Thoracic aorta (tissue), 2 donors: Measurements from ENCODE around the gene CNTNAP4. TPM values are rescaled to one million over a fixed set of nuclear protein-coding genes. Genes with fewer than 3 reads are reported as not detected.

Source experiments
- ATAC-seq: fragments of 150-250 bp; one replicate; pipeline ENCODE4 v1.8.0; 2017; ENCODE audit warnings: low read depth; ENCODE audit not compliant: insufficient number of reproducible peaks, low FRiP score
- DNase-seq: peaks from one replicate; pipeline ENCODE4 v3.0.0-alpha.2; 2020; ENCODE audit warnings: low spot score
- H3K27ac ChIP-seq, 2 donors: fragments of 200-600 bp; sonication (generic); 1 replicate in 1 of 2; 2 replicates in 1 of 2; pipeline ENCODE4 v1.5.1; 2016; ENCODE audit warnings: mild to moderate bottlenecking in 2 of 2, moderate library complexity in 2 of 2
- H3K27me3 ChIP-seq: fragments of 200-600 bp; sonication (generic); replicated peaks from 2 replicates; pipeline ENCODE4 v1.6.0; 2016; ENCODE audit warnings: mild to moderate bottlenecking; ENCODE audit not compliant: insufficient read depth
- H3K36me3 ChIP-seq: fragments of 200-600 bp; sonication (generic); one replicate; pipeline ENCODE4 v1.5.1; 2016
- H3K4me1 ChIP-seq, 2 donors: fragments of 200-600 bp; sonication (generic); 1 replicate in 1 of 2; 2 replicates in 1 of 2; pipeline versions ENCODE4 v1.5.1 to v1.6.0; 2016; ENCODE audit warnings: low read depth in 2 of 2, mild to moderate bottlenecking in 1 of 2; ENCODE audit not compliant: control insufficient read depth in 1 of 2
- H3K4me3 ChIP-seq: fragments of 200-600 bp; sonication (generic); 2 replicates; pipeline ENCODE4 v1.5.1; 2016; ENCODE audit warnings: mild to moderate bottlenecking
- H3K9me3 ChIP-seq: fragments of 200-600 bp; sonication (generic); 2 replicates; pipeline ENCODE4 v1.5.1; 2016
- total RNA-seq, 2 donors: library from RNA; depleted of rRNA; stranded (reverse); fragments of >200 nt; gene quantifications; one replicate each; pipeline versions ENCODE4 v1.1.0 to v1.2.3, GENCODE V29; 2016
- TF ChIP-seq, protein P1 (sequence below): fragments of 200-600 bp; sonication (generic); IDR thresholded peaks from one replicate; pipeline ENCODE4 v1.5.1; 2019; ENCODE audit warnings: antibody characterized with exemption

The CNTNAP4 gene
- total RNA-seq, 2 donors from 2014 or later: not detected

- Histone ChIP-seq H3K9me3 (no peaks in the 10 kb centered on the region), H3K36me3 (no peaks in the 10 kb centered on the region), H3K4me3 (no peak overlapping the region), H3K4me1 (no peaks in the 10 kb centered on the region), H3K27me3 (no peaks in the 10 kb centered on the region), H3K27ac (no peak overlapping the region)
- ATAC-seq: no peak
- no peak for DNase-seq
- TF ChIP-seq, protein P1, sequence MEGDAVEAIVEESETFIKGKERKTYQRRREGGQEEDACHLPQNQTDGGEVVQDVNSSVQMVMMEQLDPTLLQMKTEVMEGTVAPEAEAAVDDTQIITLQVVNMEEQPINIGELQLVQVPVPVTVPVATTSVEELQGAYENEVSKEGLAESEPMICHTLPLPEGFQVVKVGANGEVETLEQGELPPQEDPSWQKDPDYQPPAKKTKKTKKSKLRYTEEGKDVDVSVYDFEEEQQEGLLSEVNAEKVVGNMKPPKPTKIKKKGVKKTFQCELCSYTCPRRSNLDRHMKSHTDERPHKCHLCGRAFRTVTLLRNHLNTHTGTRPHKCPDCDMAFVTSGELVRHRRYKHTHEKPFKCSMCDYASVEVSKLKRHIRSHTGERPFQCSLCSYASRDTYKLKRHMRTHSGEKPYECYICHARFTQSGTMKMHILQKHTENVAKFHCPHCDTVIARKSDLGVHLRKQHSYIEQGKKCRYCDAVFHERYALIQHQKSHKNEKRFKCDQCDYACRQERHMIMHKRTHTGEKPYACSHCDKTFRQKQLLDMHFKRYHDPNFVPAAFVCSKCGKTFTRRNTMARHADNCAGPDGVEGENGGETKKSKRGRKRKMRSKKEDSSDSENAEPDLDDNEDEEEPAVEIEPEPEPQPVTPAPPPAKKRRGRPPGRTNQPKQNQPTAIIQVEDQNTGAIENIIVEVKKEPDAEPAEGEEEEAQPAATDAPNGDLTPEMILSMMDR: no peak
Observed at GRCh38 chr16:76532188-76532973, 255.2 kb downstream of the CNTNAP4 start.

DNA sequence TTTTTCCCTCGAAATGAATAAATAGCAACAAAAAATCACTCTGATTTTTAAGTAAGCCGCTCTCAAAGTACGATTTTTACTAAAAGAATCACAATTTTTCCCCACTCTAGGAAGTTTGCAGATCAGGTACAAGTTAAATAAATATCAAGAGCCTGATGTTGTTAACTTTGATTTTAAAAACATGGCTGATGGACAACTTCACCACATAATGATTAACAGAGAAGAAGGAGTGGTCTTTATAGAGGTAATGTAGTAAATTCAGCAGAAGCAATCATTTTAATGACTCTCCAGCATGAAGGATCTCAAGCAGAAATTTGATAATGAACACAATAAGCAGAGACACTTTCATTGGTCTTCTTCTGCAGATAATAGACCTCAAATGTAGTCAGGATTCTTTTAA lies 262.4 kb downstream of the CNTNAP4 start:
- ATAC-seq: no peak
- Histone ChIP-seq H3K36me3 (no peaks in the 10 kb centered on the region), H3K4me1 (no peaks in the 10 kb centered on the region), H3K9me3 (no peaks in the 10 kb centered on the region), H3K27me3 (no peaks in the 10 kb centered on the region), H3K27ac (no peak overlapping the region), H3K4me3 (no peak overlapping the region)
- no peak for DNase-seq
- TF ChIP-seq, protein P1: no peak

DNA sequence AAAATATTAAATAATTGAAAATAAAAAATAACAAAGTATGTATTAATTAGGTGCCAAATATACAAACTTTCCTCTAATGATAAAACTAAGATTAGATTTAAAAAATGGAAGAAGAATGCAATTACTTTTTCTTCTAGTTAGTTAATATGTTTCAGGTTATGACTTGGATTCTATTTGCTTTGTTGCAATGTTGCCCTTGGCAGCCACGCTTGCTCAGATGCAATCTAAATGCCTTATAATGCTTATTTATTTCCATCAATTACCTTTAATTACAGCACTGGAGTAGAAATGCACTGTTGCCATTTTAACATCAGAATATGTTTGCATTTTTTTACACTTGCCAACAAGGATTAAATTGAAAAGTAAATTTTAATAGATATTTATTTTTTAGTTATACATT lies 263.9 kb downstream of the CNTNAP4 start:
- Histone ChIP-seq H3K27me3 (no peaks in the 10 kb centered on the region), H3K4me3 (no peak overlapping the region), H3K36me3 (no peaks in the 10 kb centered on the region), H3K4me1 (no peaks in the 10 kb centered on the region), H3K27ac (no peak overlapping the region), H3K9me3 (no peaks in the 10 kb centered on the region)
- TF ChIP-seq, protein P1: no peak
- ATAC-seq (no peak), DNase-seq (no peak)

- ATAC-seq: no peak
- Histone ChIP-seq H3K4me3 (no peak overlapping the region), H3K4me1 (no peaks in the 10 kb centered on the region), H3K9me3 (no peaks in the 10 kb centered on the region), H3K36me3 (no peaks in the 10 kb centered on the region), H3K27ac (no peak overlapping the region), H3K27me3 (no peaks in the 10 kb centered on the region)
- TF ChIP-seq, protein P1: no peak
- no peak for DNase-seq
Observed at GRCh38 chr16:76565542-76565941, 288.3 kb downstream of the CNTNAP4 start.

DNA sequence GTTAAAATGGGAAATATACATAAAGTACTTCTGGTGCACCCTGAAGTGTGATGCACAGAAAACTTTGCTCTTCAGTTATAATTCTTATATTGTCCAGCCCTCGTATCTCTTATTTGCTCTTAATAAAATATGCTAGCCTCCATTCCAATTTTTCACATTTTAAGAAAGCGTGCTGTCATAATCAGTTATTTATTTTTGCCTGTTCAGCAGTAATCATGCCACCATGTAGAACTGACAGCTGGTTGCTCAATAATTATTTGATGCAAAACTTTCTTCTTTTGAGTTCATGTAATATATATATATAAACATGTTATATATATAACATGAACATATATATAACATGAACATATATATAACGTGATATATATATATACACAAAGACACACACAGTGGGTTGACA lies 294.6 kb downstream of the CNTNAP4 start:
- TF ChIP-seq, protein P1: no peak
- DNase-seq: no peak
- no peaks in the 10 kb centered on the region for H3K27me3 ChIP-seq
- no peaks in the 10 kb centered on the region for H3K4me1 ChIP-seq
- no peak overlapping the region for H3K27ac ChIP-seq
- no peaks in the 10 kb centered on the region for H3K9me3 ChIP-seq
- ATAC-seq: no peak
- H3K4me3 ChIP-seq: no peak overlapping the region
- no peaks in the 10 kb centered on the region for H3K36me3 ChIP-seq
